Keratinocyte (primary cell): Measurements from ENCODE around the gene SIGLEC5. TPM values are rescaled to one million over a fixed set of nuclear protein-coding genes. Genes with fewer than 3 reads are reported as not detected.

Experiments
- DNase-seq: peaks from one replicate; pipeline ENCODE4 v3.0.0-alpha.2; 2011; ENCODE audit warnings: low read depth, missing footprints, low spot score
- FAIRE-seq: peaks from 2 replicates; lab custom pipeline; 2011; peaks lifted over from hg19 to GRCh38; lab: Jason Lieb, UNC
- H2AFZ ChIP-seq: 2 replicates; pipeline ENCODE4 v1.6.0; 2012; ENCODE audit warnings: low read length, control low read depth, inconsistent platforms; ENCODE audit not compliant: control insufficient read depth
- H3K27ac ChIP-seq: 2 replicates; pipeline ENCODE4 v1.5.1; 2011; ENCODE audit warnings: low read length; ENCODE audit not compliant: control insufficient read depth, insufficient read depth
- H3K27me3 ChIP-seq: 3 replicates; pipeline ENCODE4 v1.6.0; 2011; ENCODE audit warnings: low read length; ENCODE audit not compliant: control insufficient read depth, insufficient read depth; ENCODE audit errors: extremely low read depth
- H3K36me3 ChIP-seq, 2 experiments: 2 replicates in 1 of 2; 3 replicates in 1 of 2; pipeline ENCODE4 v1.5.1; 2011; ENCODE audit warnings: low read length in 2 of 2, mild to moderate bottlenecking in 1 of 2; ENCODE audit not compliant: control insufficient read depth in 2 of 2, insufficient read depth in 2 of 2; ENCODE audit errors: extremely low read depth in 1 of 2
- H3K4me1 ChIP-seq: 3 replicates; pipeline ENCODE4 v1.5.1; 2011; ENCODE audit warnings: low read length; ENCODE audit not compliant: control insufficient read depth, insufficient read depth; ENCODE audit errors: extremely low read depth
- H3K4me2 ChIP-seq: 3 replicates; pipeline ENCODE4 v1.6.0; 2011; ENCODE audit warnings: low read depth, low read length; ENCODE audit not compliant: control insufficient read depth, insufficient read depth; ENCODE audit errors: extremely low read depth
- H3K4me3 ChIP-seq, 3 experiments: fragments of 200-600 bp in 1 of 3; sonication (generic) in 1 of 3; 2 replicates in 2 of 3; 3 replicates in 1 of 3; pipeline ENCODE4 v1.5.1; 2011 to 2016; ENCODE audit warnings: low read length in 3 of 3, mild to moderate bottlenecking in 3 of 3, control low read depth in 2 of 3, inconsistent platforms in 1 of 3, low read depth in 1 of 3, mixed read lengths in 1 of 3, mixed run types in 1 of 3, moderate library complexity in 1 of 3; ENCODE audit not compliant: control insufficient read depth in 2 of 3, insufficient read depth in 2 of 3; ENCODE audit errors: extremely low read depth in 1 of 3
- H3K79me2 ChIP-seq: 2 replicates; pipeline ENCODE4 v1.6.0; 2012; ENCODE audit warnings: low read length; ENCODE audit not compliant: control insufficient read depth, insufficient read depth
- H3K9ac ChIP-seq: 3 replicates; pipeline ENCODE4 v1.6.0; 2011; ENCODE audit warnings: low read length; ENCODE audit not compliant: control insufficient read depth, insufficient read depth; ENCODE audit errors: extremely low read depth
- H3K9me1 ChIP-seq: 3 replicates; pipeline ENCODE4 v1.6.0; 2011; ENCODE audit warnings: low read length; ENCODE audit not compliant: control insufficient read depth, insufficient read depth; ENCODE audit errors: extremely low read depth
- H3K9me3 ChIP-seq: 2 replicates; pipeline ENCODE4 v1.5.1; 2012; ENCODE audit warnings: low read depth, low read length; ENCODE audit not compliant: control insufficient read depth
- H4K20me1 ChIP-seq: 3 replicates; pipeline ENCODE4 v1.6.0; 2011; ENCODE audit warnings: low read length; ENCODE audit not compliant: control insufficient read depth, insufficient read depth; ENCODE audit errors: extremely low read depth
- CTCF ChIP-seq, 3 experiments: IDR thresholded peaks in 1 of 3; conservative IDR thresholded peaks in 1 of 3; optimal IDR thresholded peaks in 1 of 3; 2 replicates in 2 of 3; 3 replicates in 1 of 3; pipeline versions ENCODE3 to v1.5.1; 2011; ENCODE audit warnings: low read length in 3 of 3, mild to moderate bottlenecking in 3 of 3, moderate library complexity in 2 of 3, control low read depth in 1 of 3, inconsistent platforms in 1 of 3; ENCODE audit not compliant: insufficient read depth in 2 of 3; ENCODE audit errors: extremely low read depth in 1 of 3
- EZH2 ChIP-seq: IDR thresholded peaks from one replicate; pipeline ENCODE4 v1.6.1; 2012; ENCODE audit warnings: inconsistent platforms, mild to moderate bottlenecking, low read length, moderate library complexity
- dilution Hi-C: fragments of 300-500 bp; cut with MboI; formaldehyde crosslinking; loops from one replicate; pipeline ENCODE4 v1.7.0; 2020; ENCODE audit warnings: low sequenced_read_pairs; ENCODE audit not compliant: extremely low pct_ligation_motif_present
- polyA plus RNA-seq, 5 experiments: library from polyadenylated mRNA; depleted of rRNA in 3 of 5; stranded (reverse) in 3 of 5; stranded (forward) in 1 of 5; unstranded in 1 of 5; fragments of >200 nt; gene quantifications; 1 replicate in 1 of 5; 2 replicates in 3 of 5; 3 replicates in 1 of 5; pipeline versions ENCODE4 v1.2.1 to v1.2.3, GENCODE V29; 2011 to 2012; ENCODE audit warnings: missing spikeins in 2 of 5, low read depth in 1 of 5, low replicate concordance in 1 of 5

Gene SIGLEC5
- polyA plus RNA-seq, 1 donor (not counting 4 experiments of a cell fraction or from before 2014, with no cell fraction given), result not detected

- Histone ChIP-seq H3K4me2 (no peak overlapping the region), H4K20me1 (no peaks in the 10 kb centered on the region), H3K79me2 (no peaks in the 10 kb centered on the region), H3K9me1 (no peaks in the 10 kb centered on the region), H3K27ac (no peak overlapping the region), H3K9ac (no peak overlapping the region), H3K9me3 (no peaks in the 10 kb centered on the region), H3K4me3 (no peak overlapping the region), H3K27me3 (no peaks in the 10 kb centered on the region), H3K36me3 (no peaks in the 10 kb centered on the region), H3K4me1 (no peaks in the 10 kb centered on the region), H2AFZ (no peak overlapping the region)
- dilution Hi-C loops, result no loop called here
- DNase-seq (no peak), FAIRE-seq (no peak)
- TF ChIP-seq CTCF (optimal IDR thresholded peaks at IDR 0.05 in 1 of 3, IDR thresholded peaks at IDR 0.05 in 1 of 3, conservative IDR thresholded peaks at IDR 0.05 in 1 of 3; ENCODE audit: extremely low read depth in 1 of 3, insufficient read depth in 2 of 3, low read length in 3 of 3) (no peak), EZH2 (no peak)
Measured at GRCh38 chr19:51621178-51621577, 9.0 kb downstream of the SIGLEC5 start.

DNA sequence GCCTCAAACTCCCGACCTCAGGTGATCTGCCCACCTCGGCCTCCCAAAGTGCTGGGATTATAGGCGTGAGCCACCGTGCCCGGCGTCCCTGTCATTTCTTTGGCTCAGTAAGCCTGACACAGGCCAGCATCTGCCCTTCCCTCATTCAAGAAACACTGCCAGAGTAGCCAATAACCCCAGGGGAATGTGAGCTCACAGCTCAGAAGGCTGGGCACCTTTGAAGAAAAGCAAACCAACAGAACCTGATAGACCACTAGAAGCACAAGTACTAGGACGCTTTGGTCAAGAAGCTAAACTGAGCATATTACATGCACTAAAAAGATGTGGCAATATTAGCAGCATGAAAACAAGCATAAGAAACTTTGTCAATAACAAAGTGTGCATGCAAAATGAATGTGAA lies 14.2 kb downstream of the SIGLEC5 start:
- Histone ChIP-seq H3K4me2 (no peak overlapping the region), H3K9me3 (no peaks in the 10 kb centered on the region), H3K4me3 (no peak overlapping the region), H3K9me1 (no peaks in the 10 kb centered on the region), H3K4me1 (no peaks in the 10 kb centered on the region), H4K20me1 (no peaks in the 10 kb centered on the region), H3K36me3 (no peaks in the 10 kb centered on the region), H2AFZ (no peak overlapping the region), H3K9ac (no peak overlapping the region), H3K79me2 (no peaks in the 10 kb centered on the region), H3K27me3 (no peaks in the 10 kb centered on the region), H3K27ac (no peak overlapping the region)
- dilution Hi-C loops, result no loop called here
- DNase-seq (no peak), FAIRE-seq (no peak)
- TF ChIP-seq EZH2 (no peak), CTCF (optimal IDR thresholded peaks at IDR 0.05 in 1 of 3, IDR thresholded peaks at IDR 0.05 in 1 of 3, conservative IDR thresholded peaks at IDR 0.05 in 1 of 3; ENCODE audit: extremely low read depth in 1 of 3, insufficient read depth in 2 of 3, low read length in 3 of 3) (no peak)
